H1 (cell line): ENCODE measurements around the gene ATP5MC2. TPM values are rescaled to one million over a fixed set of nuclear protein-coding genes. Genes with fewer than 3 reads are reported as not detected.

Experiments
- CHD1 ChIP-seq: IDR thresholded peaks from 2 replicates; pipeline ENCODE4 v1.6.1; 2012; ENCODE audit warnings: low read depth, low read length, improper control_type of control experiment
- CREB1 ChIP-seq: IDR thresholded peaks from 2 replicates; pipeline ENCODE4 v1.6.1; 2012; ENCODE audit warnings: inconsistent platforms
- CTCF ChIP-seq, 3 experiments: IDR thresholded peaks; 1 replicate in 2 of 3; 2 replicates in 1 of 3; pipeline versions ENCODE4 v1.5.1 to v1.6.1; 2011; ENCODE audit warnings: low read length in 3 of 3, mild to moderate bottlenecking in 3 of 3, inconsistent platforms in 2 of 3, low read depth in 1 of 3, moderate library complexity in 1 of 3; ENCODE audit not compliant: insufficient read depth in 1 of 3; ENCODE audit errors: control extremely low read depth in 1 of 3
- EZH2 ChIP-seq: fragments of 200-600 bp; sonication (generic); IDR thresholded peaks from 2 replicates; pipeline ENCODE4 v1.7.1; 2012; ENCODE audit warnings: low read depth, mild to moderate bottlenecking, moderate library complexity, low read length, inconsistent platforms; ENCODE audit not compliant: severe bottlenecking
- HDAC2 ChIP-seq, 2 experiments: fragments of 300-600 bp in 1 of 2; sonication (generic) in 1 of 2; IDR thresholded peaks; 2 replicates each; pipeline ENCODE4 v1.6.1; 2011 to 2012; ENCODE audit warnings: low read depth in 2 of 2, low read length in 2 of 2, mild to moderate bottlenecking in 2 of 2, moderate library complexity in 2 of 2, borderline replicate concordance in 1 of 2, inconsistent platforms in 1 of 2
- ZNF274 ChIP-seq: IDR thresholded peaks from 2 replicates; pipeline ENCODE4 v1.7.0; 2012; ENCODE audit warnings: low read length, borderline replicate concordance; ENCODE audit errors: extremely low read depth
- polyA plus RNA-seq, 7 experiments: library from polyadenylated mRNA; depleted of rRNA in 3 of 7; stranded (reverse) in 5 of 7; unstranded in 2 of 7; fragments of >200 nt in 5 of 7; fragments of 200-250 nt in 2 of 7; gene quantifications; 1 replicate in 5 of 7; 2 replicates in 1 of 7; 4 replicates in 1 of 7; pipeline versions ENCODE4 v1.2.1 to v1.2.3, GENCODE V29; 2011 to 2013; ENCODE audit warnings: missing spikeins in 2 of 7, mixed read lengths in 2 of 7
- total RNA-seq: library from RNA; stranded (reverse); fragmentation: NEBNext Ultra II Directional; extraction: Animal tissue kit (Norgen Biotek cat#: 25700); gene quantifications from 2 replicates; pipeline ENCODE4 v1.2.1, GENCODE V29; 2021

The ATP5MC2 gene
- total and polyA plus RNA-seq, 2 of the 8 experiments (the other 6 are each of a cell fraction or from before 2014, with no cell fraction given): 408 to 952 TPM

- TF ChIP-seq CHD1 (no peak), CREB1 (no peak), CTCF (IDR thresholded peaks at IDR 0.05; ENCODE audit: control extremely low read depth in 1 of 3, insufficient read depth in 1 of 3, low read depth in 1 of 3, low read length in 3 of 3) (no peak; a peak in 1 of 4 replicates), ZNF274 (no peak), HDAC2 (IDR thresholded peaks at IDR 0.05; ENCODE audit: borderline replicate concordance in 1 of 2, low read depth in 2 of 2, low read length in 2 of 2) (peak in 1 of 2 experiments; percentile 8; a peak in 1 of 4 replicates), EZH2 (peak; percentile 33)
- TF ChIP-seq, all 59 proteins: peak for 4
Measured at GRCh38 chr12:53695152-53696145, 19.6 kb upstream of the ATP5MC2 start (continued).
